ENCODE measurements around the gene TAF13. TPM values are rescaled to one million over a fixed set of nuclear protein-coding genes. Genes with fewer than 3 reads are reported as not detected.
A peak's percentile ranks its signal among the peaks of the same experiment; 100 is the strongest.

The TAF13 gene, protein sequence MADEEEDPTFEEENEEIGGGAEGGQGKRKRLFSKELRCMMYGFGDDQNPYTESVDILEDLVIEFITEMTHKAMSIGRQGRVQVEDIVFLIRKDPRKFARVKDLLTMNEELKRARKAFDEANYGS
- 100 to 1,000 TPM in 4 of 8 experiments, 10 to 100 TPM in 4; 56.4 to 190 (median 97.3) TPM for total RNA-seq

GRCh38 chr1:109075531-109076490, at the start of gene TAF13:
TSS of gene TAF13 (minus strand) at chr1:109076003. CDS start at chr1:109075947, 56 bp downstream.
- WGBS, 10 experiments, result 0 to 33% (median 8%) methylated on average over 3 to 39 of the region's 39 CpGs
- in situ Hi-C loops (cut with MboI; ENCODE audit: low pct_unique_long_range_greater_than_20kb in 2 of 9, low sequenced_read_pairs in 9 of 9, unreplicated experiment in 9 of 9), result no loop called here
- H3K4me1 ChIP-seq (replicated peaks in 1 of 2), result peaks cover 9 to 13% of the 10 kb centered on the region in 2 donors
- H3K27ac ChIP-seq, result peak within 1 kb of the TSS; percentile 96
- peak within 1 kb of the TSS; percentile 65 to 90 (median 82) for H3K4me3 ChIP-seq
- ATAC-seq (replicated peaks in 6 of 8), result peak; percentile 94 to 100 (median 99)

DNA sequence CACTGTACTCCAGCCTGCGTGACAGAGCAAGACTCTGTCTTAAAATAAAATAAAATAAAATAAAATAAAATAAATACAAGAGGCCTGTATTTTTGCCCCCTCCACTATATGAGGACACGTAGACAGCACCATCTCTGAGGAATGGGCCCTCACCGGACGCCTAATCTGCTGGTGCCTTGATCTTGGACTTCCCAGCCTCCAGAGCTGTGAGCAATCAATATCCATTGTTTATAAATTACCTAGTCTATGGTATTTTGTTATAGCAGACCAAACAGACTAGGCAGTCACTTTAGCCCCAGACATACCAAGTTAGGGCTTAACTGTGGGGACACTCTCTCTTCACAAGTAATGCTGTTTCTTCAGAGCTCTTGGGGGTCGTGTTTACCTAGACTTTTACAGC, 44.6 kb upstream of the TAF13 start:
- 0 to 93% (median 86%) methylated on average over 1 to 5 of the region's 5 CpGs; no CpG with 5 or more reads in 2 of the 10 experiments for WGBS, 10 experiments
- Histone ChIP-seq H3K4me1 (replicated peaks in 1 of 2) (peaks cover 3 to 6% of the 10 kb centered on the region in 2 donors), H3K27ac (no peak overlapping the region), H3K4me3 (no peak overlapping the region)
- ATAC-seq (replicated peaks in 6 of 8), result no peak
- in situ Hi-C loops (cut with MboI; ENCODE audit: low pct_unique_long_range_greater_than_20kb in 2 of 9, low sequenced_read_pairs in 9 of 9, unreplicated experiment in 9 of 9), result no loop called here

DNA sequence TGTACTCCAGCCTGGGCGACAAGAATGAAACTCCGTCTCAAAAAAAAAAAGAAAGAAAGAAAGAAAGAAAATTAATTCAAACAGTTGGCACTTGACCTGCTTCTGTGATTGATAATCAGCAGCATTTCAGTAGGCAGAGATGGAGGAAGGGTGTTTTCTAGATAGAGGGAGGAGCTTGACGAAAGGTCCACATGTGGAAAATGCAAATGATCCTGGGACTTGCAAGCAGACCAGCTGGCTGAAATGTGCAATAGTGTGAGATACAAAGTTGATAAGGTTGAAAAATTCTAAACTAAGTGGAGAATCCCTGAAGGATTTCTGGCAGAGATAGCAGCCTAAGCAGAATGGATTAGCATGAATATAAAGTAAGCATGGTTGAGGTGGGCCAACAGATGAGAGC, 42.3 kb upstream of the TAF13 start:
- H3K27ac ChIP-seq, result no peak overlapping the region
- H3K4me3 ChIP-seq, result no peak overlapping the region
- in situ Hi-C loops (cut with MboI; ENCODE audit: low pct_unique_long_range_greater_than_20kb in 2 of 9, low sequenced_read_pairs in 9 of 9, unreplicated experiment in 9 of 9), result no loop called here
- 21 to 90% (median 59%) methylated on average over 1 to 3 of the region's 3 CpGs for WGBS, 10 experiments
- ATAC-seq (replicated peaks in 6 of 8), result peak in 3 of 8 experiments; percentile 70 to 88 (median 76)
- peaks cover 13 to 20% of the 10 kb centered on the region in 2 donors for H3K4me1 ChIP-seq (replicated peaks in 1 of 2)

DNA sequence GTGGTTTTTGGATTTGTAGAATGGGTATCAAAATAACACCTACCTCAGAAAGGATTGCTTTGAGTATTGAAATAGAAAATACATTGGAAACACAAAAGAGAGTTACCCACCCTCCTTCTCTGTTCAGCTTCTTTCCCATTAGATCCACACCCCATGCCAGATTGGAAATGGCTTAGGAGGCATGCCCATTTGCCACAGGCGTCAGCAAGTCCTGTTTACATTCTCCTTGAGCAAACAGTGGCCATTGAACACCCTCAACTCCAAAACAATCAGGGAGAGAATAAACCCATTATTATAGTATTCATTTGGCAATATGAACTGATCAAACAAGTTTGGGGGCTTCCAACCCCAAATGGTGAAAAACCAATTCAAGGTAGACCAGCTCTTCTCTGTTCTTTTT, 40.5 kb upstream of the TAF13 start:
- Histone ChIP-seq H3K27ac (no peak overlapping the region), H3K4me1 (replicated peaks in 1 of 2) (peaks cover 23 to 31% of the 10 kb centered on the region in 2 donors), H3K4me3 (no peak overlapping the region)
- in situ Hi-C loops (cut with MboI; ENCODE audit: low pct_unique_long_range_greater_than_20kb in 2 of 9, low sequenced_read_pairs in 9 of 9, unreplicated experiment in 9 of 9), result no loop called here
- 20 to 100% (median 67%) methylated on average over 1 of the region's 1 CpG; no CpG with 5 or more reads in 4 of the 10 experiments for WGBS, 10 experiments
- ATAC-seq (replicated peaks in 6 of 8), result no peak

- no peak for ATAC-seq (replicated peaks in 6 of 8)
- in situ Hi-C loops (cut with MboI; ENCODE audit: low pct_unique_long_range_greater_than_20kb in 2 of 9, low sequenced_read_pairs in 9 of 9, unreplicated experiment in 9 of 9), result no loop called here
- WGBS, 10 experiments, result 89 to 100% (median 100%) methylated on average over 2 of the region's 2 CpGs; no CpG with 5 or more reads in 4 of the 10 experiments
- Histone ChIP-seq H3K4me3 (no peak overlapping the region), H3K27ac (no peak overlapping the region), H3K4me1 (replicated peaks in 1 of 2) (peaks cover 23 to 31% of the 10 kb centered on the region in 2 donors)
These were observed 39.9 kb upstream of the TAF13 start for GRCh38 chr1:109115685-109116084.

GRCh38 chr1:109114342-109114674, 38.5 kb upstream of the TAF13 start:
- WGBS, 10 experiments, result 0 to 25% (median 13%) methylated on average over 1 to 11 of the region's 12 CpGs; no CpG with 5 or more reads in 2 of the 10 experiments
- peak overlapping the region; percentile 31 to 45 for H3K27ac ChIP-seq
- H3K4me3 ChIP-seq, result peak overlapping the region; percentile 38 to 52 (median 45)
- in situ Hi-C loops (cut with MboI; ENCODE audit: low pct_unique_long_range_greater_than_20kb in 2 of 9, low sequenced_read_pairs in 9 of 9, unreplicated experiment in 9 of 9), result no loop called here
- peak in 5 of 8 experiments; percentile 26 to 42 (median 31) for ATAC-seq (replicated peaks in 6 of 8)
- H3K4me1 ChIP-seq (replicated peaks in 1 of 2), result peaks cover 23 to 31% of the 10 kb centered on the region in 2 donors

GRCh38 chr1:109113590-109114341, 38.0 kb upstream of the TAF13 start, which contains the start of gene ELAPOR1:
TSS of gene ELAPOR1 (plus strand) at chr1:109114115. CDS start at chr1:109114184, 69 bp downstream.
- peak within 1 kb of the TSS; percentile 38 to 52 (median 45) for H3K4me3 ChIP-seq
- 0 to 20% (median 7%) methylated on average over 1 to 32 of the region's 56 CpGs; no CpG with 5 or more reads in 3 of the 10 experiments for WGBS, 10 experiments
- peak within 1 kb of the TSS; percentile 31 to 45 for H3K27ac ChIP-seq
- peaks cover 23 to 31% of the 10 kb centered on the region in 2 donors for H3K4me1 ChIP-seq (replicated peaks in 1 of 2)
- peak; percentile 36 to 93 (median 88) for ATAC-seq (replicated peaks in 6 of 8)
- in situ Hi-C loops (cut with MboI; ENCODE audit: low pct_unique_long_range_greater_than_20kb in 2 of 9, low sequenced_read_pairs in 9 of 9, unreplicated experiment in 9 of 9), result no loop called here

DNA sequence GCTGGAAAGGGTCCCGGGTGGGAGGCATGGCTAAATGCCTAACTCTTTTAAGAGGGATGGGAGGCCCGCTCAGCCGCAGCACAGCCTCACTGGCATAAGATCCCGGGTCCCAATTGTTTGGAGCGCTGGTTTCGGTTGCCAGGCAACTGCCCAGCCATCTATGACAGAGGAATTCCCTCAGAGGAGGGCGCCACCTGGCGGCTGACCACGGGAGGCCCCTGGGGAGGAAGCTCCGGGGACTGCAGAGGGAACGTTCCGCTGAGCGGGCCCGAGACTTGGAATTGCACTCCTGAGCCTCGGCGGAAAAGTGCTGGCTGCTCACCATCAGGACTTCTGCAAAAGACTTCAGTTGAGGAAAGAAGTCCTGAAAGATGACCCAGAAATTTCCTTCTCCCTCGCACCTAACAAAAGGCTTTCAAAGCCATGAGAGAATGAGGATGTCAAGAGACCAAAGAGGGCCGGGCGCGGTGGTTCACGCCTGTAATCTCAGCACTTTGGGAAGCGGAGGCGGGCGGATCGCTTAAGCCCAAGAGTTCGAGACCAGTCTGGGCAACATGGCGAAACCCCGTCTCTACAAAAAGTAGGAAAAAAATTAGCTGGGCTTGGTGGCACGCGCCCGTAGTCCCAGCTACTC, 37.0 kb upstream of the TAF13 start:
- WGBS, 10 experiments, result 0 to 34% (median 26%) methylated on average over 3 to 23 of the region's 31 CpGs; no CpG with 5 or more reads in 3 of the 10 experiments
- peak; percentile 68 to 94 (median 72) for ATAC-seq (replicated peaks in 6 of 8)
- Histone ChIP-seq H3K4me3 (peak overlapping the region; percentile 8 to 47 (median 20)), H3K4me1 (replicated peaks in 1 of 2) (peaks cover 21 to 25% of the 10 kb centered on the region in 2 donors), H3K27ac (no peak overlapping the region)
- in situ Hi-C loops (cut with MboI; ENCODE audit: low pct_unique_long_range_greater_than_20kb in 2 of 9, low sequenced_read_pairs in 9 of 9, unreplicated experiment in 9 of 9), result no loop called here

DNA sequence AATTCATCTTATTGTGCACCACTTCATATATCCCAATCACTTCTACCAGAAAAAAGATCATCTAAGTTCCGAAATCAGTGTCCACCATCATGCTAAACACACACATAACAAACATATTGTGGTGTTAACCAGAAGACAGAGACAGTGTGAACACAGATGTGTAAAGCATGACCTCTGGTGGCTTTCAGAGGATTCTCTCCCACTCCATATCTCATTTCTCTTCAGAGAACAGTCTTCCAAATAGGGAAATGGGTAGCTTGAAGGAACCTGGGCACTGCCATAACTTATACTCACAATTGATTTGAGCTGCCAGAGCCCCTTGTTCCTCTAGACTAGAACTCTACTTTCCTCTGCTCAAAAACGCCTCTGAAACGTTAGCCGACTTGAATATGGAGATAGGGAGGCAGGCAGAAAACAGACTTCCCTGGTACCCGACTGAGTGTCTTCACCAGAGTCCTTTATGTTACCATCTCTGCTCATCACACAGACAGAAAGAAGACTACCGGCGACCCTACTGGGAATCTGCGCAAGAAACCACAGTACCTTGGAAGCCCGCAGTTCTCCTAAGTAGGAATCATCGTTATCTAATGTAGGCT, 36.4 kb upstream of the TAF13 start:
- WGBS, 10 experiments, result 0 to 36% (median 15%) methylated on average over 1 to 10 of the region's 10 CpGs; no CpG with 5 or more reads in 1 of the 10 experiments
- peak in 5 of 8 experiments; percentile 8 to 51 (median 42) for ATAC-seq (replicated peaks in 6 of 8)
- Histone ChIP-seq H3K27ac (no peak overlapping the region), H3K4me3 (peak overlapping the region; percentile 8 to 47 (median 20)), H3K4me1 (replicated peaks in 1 of 2) (peaks cover 21 to 25% of the 10 kb centered on the region in 2 donors)
- in situ Hi-C loops (cut with MboI; ENCODE audit: low pct_unique_long_range_greater_than_20kb in 2 of 9, low sequenced_read_pairs in 9 of 9, unreplicated experiment in 9 of 9), result no loop called here

DNA sequence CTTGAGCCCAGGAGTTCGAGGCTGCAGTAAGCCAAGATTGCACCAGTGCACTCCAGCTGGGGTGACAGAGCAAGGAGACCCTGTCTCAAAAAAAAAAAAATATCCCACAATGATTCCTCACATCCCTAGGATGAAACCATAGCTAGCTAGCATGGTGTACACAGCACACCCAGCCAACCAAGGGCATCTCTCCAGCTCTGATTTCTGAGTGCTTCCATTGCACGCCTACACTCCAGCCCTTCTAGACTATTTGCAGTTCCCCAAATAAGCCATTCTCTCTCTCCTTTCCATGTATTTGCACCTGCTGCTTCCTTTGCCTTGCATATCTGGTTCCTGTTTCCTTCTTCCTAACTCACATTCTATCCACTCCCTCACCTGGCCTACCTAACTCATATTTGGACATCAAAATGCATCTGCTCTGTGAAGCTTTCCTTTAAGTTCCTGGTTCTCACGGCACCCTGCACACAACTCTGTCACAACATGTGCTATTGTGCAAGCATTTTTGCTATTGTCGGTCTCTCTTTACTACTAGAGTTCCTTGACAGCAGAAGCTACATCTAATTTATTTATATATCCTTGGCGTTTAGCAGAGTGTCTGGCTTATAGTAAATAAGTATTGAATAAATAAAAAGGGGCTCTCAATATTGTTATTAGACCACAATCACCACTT, 35.7 kb upstream of the TAF13 start:
- Histone ChIP-seq H3K4me3 (peak overlapping the region in 2 of 5 donors; percentile 20 to 34), H3K4me1 (replicated peaks in 1 of 2) (peaks cover 21 to 25% of the 10 kb centered on the region in 2 donors), H3K27ac (no peak overlapping the region)
- 8 to 100% (median 80%) methylated on average over 1 to 5 of the region's 5 CpGs for WGBS, 10 experiments
- no peak for ATAC-seq (replicated peaks in 6 of 8)
- in situ Hi-C loops (cut with MboI; ENCODE audit: low pct_unique_long_range_greater_than_20kb in 2 of 9, low sequenced_read_pairs in 9 of 9, unreplicated experiment in 9 of 9), result no loop called here

- Histone ChIP-seq H3K4me3 (no peak overlapping the region), H3K27ac (no peak overlapping the region), H3K4me1 (replicated peaks in 1 of 2) (peaks cover 15 to 25% of the 10 kb centered on the region in 2 donors)
- in situ Hi-C loops (cut with MboI; ENCODE audit: low pct_unique_long_range_greater_than_20kb in 2 of 9, low sequenced_read_pairs in 9 of 9, unreplicated experiment in 9 of 9), result no loop called here
- no peak for ATAC-seq (replicated peaks in 6 of 8)
- WGBS, 10 experiments, result 30 to 100% (median 64%) methylated on average over 1 to 3 of the region's 3 CpGs; no CpG with 5 or more reads in 1 of the 10 experiments
These were observed 34.1 kb upstream of the TAF13 start for GRCh38 chr1:109109906-109110305.

All from motor neuron (in vitro differentiated cells).